Pancreas (tissue), 10 donors: ENCODE results near the gene SERTM1. TPM values are rescaled to one million over a fixed set of nuclear protein-coding genes. Genes with fewer than 3 reads are reported as not detected.

ENCODE experiments used
- ATAC-seq, 4 donors: fragments of 200-7000 bp; cut with Tn5 transposase; one replicate each; pipeline versions ENCODE4 v1.8.0 to v1.9.1; 2020; ENCODE audit warnings: mild to moderate bottlenecking in 4 of 4, moderate library complexity in 4 of 4
- DNase-seq, 6 donors: peaks; one replicate each; pipeline ENCODE4 v3.0.0-alpha.2; 2020
- FAIRE-seq: peaks from 2 replicates; lab custom pipeline; 2012; peaks lifted over from hg19 to GRCh38; lab: Jason Lieb, UNC
- H3K27ac ChIP-seq, 4 donors: fragments of 200-600 bp; sonication (generic); 1 replicate in 3 of 4; 2 replicates in 1 of 4; pipeline versions ENCODE4 v1.5.0 to v1.8.0; 2020
- H3K27me3 ChIP-seq, 4 donors: fragments of 200-600 bp; one replicate each; pipeline ENCODE4 v1.8.0; 2021
- H3K36me3 ChIP-seq, 3 donors: fragments of 200-600 bp; sonication (generic) in 1 of 3; one replicate each; pipeline versions ENCODE4 v1.5.0 to v1.8.0; 2020 to 2021
- H3K4me1 ChIP-seq, 3 donors: fragments of 200-600 bp; one replicate each; pipeline ENCODE4 v1.8.0; 2021
- H3K4me3 ChIP-seq, 4 donors: fragments of 200-600 bp; sonication (generic) in 2 of 4; one replicate each; pipeline versions ENCODE4 v1.5.0 to v1.8.0; 2020 to 2021
- H3K9me3 ChIP-seq, 4 donors: fragments of 200-600 bp; one replicate each; pipeline ENCODE4 v1.8.0; 2021
- WGBS, 2 donors: extraction: QIAGEN DNeasy Blood & Tissue Kit; methylation state at CpG; one replicate each; pipeline ENCODE4 v1.1.7; 2013; 5-methylcytosine and 5-hydroxymethylcytosine counted together
- intact Hi-C, 3 donors: fragments of 100-400 bp; cut with DNase I; formaldehyde crosslinking; loops; one replicate each; pipeline versions ENCODE4 v1.11.1 to v1.14.2; 2022
- polyA plus RNA-seq, 2 donors: library from polyadenylated mRNA; stranded (reverse); fragments of 200-250 nt; gene quantifications; one replicate each; pipeline ENCODE4 v1.2.3, GENCODE V29; 2013
- total RNA-seq, 6 donors: library from RNA; stranded (reverse); fragmentation: NEBNext Ultra II Directional in 4 of 6; extraction: Animal tissue kit (Norgen Biotek cat#: 25700) in 4 of 6; gene quantifications; one replicate each; pipeline versions ENCODE4 v1.2.1 to v1.2.4, GENCODE V29; 2021 to 2023
- TF ChIP-seq, protein P1 (sequence below), 4 donors: fragments of 200-600 bp; sonication (generic) in 3 of 4; IDR thresholded peaks; one replicate each; pipeline versions ENCODE4 v1.5.0 to v1.8.0; 2021; ENCODE audit warnings: antibody characterized with exemption in 4 of 4
- donor health status: healthy with polysubstance abuse.
- donor health status: DM: no; HTN: no; CAD: no; lungs with moderate emphysema.
- donor health status: DM: no; HTN: no; CAD: no.
- donor health status: control.
- donor health status: control.
- donor health status: Bipolar disorder and iron deficiency.
- donor health status: DM: yes; HTN: yes; CAD: no.
- donor health status: DM: no; HTN: no; CAD: no.
- donor health status: DM: no; HTN: no; CAD: no.
- donor health status: DM: yes; HTN: yes; CAD: no.

The SERTM1 gene
- total and polyA plus RNA-seq, 8 donors, result 0.04 to 1.1 (median 0.25) TPM; not detected in 2

DNA sequence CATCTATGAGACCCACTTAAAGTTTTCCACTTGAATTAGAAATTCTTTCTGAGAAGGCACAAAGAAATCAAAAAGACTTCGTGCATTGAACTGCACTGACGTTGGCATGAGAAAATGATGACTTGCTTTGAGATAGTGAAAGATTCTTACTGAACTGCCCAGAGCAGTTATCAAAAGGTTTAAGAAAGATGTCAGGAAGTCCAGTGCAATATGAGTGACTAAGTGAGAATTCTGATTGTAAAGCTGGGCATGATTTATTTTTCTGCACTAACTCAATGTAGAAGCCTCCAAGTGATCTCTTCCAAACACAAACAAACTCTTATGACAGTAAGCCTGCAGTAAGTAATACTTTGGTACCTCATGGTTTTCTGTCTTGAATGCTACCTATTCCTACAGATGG, 52.1 kb downstream of the SERTM1 start:
- Histone ChIP-seq H3K4me3 (no peak overlapping the region), H3K36me3 (no peaks in the 10 kb centered on the region), H3K9me3 (no peaks in the 10 kb centered on the region), H3K4me1 (no peaks in the 10 kb centered on the region), H3K27me3 (no peaks in the 10 kb centered on the region), H3K27ac (no peak overlapping the region)
- TF ChIP-seq, protein P1, sequence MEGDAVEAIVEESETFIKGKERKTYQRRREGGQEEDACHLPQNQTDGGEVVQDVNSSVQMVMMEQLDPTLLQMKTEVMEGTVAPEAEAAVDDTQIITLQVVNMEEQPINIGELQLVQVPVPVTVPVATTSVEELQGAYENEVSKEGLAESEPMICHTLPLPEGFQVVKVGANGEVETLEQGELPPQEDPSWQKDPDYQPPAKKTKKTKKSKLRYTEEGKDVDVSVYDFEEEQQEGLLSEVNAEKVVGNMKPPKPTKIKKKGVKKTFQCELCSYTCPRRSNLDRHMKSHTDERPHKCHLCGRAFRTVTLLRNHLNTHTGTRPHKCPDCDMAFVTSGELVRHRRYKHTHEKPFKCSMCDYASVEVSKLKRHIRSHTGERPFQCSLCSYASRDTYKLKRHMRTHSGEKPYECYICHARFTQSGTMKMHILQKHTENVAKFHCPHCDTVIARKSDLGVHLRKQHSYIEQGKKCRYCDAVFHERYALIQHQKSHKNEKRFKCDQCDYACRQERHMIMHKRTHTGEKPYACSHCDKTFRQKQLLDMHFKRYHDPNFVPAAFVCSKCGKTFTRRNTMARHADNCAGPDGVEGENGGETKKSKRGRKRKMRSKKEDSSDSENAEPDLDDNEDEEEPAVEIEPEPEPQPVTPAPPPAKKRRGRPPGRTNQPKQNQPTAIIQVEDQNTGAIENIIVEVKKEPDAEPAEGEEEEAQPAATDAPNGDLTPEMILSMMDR (IDR thresholded peaks at IDR 0.05), result no peak
- whole genome bisulfite sequencing, 2 donors, result 63 to 82% methylated on average over 2 of the region's 2 CpGs
- intact Hi-C loops, result loop anchor here in 1 of 3 donors (10.0 kb wide), 1 partner anchor 301 kb away; no protein-coding TSS in a partner anchor
- no peak for ATAC-seq
- no peak for DNase-seq
- no peak for FAIRE-seq

DNA sequence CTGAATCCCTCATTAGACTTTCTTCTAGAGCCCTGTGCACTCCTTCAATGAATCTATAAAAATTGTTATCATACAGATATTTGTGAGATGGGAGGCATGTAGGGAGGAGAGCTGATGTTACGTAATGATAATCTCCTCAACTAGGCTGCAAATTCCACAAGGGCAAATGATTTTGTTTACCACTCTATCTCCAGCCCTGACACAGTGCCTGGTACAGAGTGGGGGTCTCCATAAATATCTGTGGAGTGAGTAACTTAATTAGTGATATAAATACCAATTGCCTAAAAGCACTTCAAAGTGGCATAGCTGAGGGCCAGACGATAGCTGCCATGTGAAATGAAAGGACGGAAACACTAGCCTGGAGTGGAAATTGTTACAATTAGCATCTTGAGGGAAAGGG, 54.2 kb downstream of the SERTM1 start:
- H3K4me3 ChIP-seq, result no peak overlapping the region
- no peaks in the 10 kb centered on the region for H3K27me3 ChIP-seq
- FAIRE-seq, result no peak
- H3K36me3 ChIP-seq, result no peaks in the 10 kb centered on the region
- H3K9me3 ChIP-seq, result no peaks in the 10 kb centered on the region
- no peaks in the 10 kb centered on the region for H3K4me1 ChIP-seq
- H3K27ac ChIP-seq, result no peak overlapping the region
- WGBS, 2 donors, result 86 to 94% methylated on average over 3 of the region's 3 CpGs
- intact Hi-C loops, result loop anchor here in 1 of 3 donors (10.0 kb wide), 1 partner anchor 303 kb away; no protein-coding TSS in a partner anchor
- no peak for DNase-seq
- no peak for ATAC-seq
- TF ChIP-seq, protein P1 (IDR thresholded peaks at IDR 0.05), result no peak

DNA sequence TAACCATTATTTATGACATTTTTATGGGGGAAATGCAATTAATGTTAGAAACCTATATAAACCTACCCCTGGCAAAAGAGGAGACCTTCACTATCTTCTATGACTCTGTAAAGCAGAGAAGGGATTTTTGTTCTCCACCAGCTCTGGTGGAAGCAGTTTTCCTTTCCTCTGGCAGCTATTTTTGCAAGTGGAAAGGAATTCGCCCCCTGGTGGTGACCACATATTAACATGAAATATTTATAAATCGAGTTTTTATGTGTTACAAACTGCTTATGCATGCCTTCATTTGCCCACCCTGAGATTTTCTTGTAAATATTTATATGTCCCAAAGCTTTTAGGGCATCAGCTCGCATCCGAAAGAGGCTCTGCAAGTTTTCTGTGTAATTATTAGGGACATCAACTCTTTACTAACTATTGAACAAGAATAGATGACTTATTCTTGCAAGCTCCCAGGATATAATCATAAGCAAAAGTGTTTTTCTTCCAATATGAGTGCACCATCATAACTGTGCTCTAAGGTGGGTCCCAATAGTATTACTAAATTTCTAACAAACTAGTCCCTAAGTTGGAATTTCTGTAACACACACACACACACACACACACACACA, 62.4 kb downstream of the SERTM1 start:
- H3K27ac ChIP-seq, result no peak overlapping the region
- H3K9me3 ChIP-seq, result no peaks in the 10 kb centered on the region
- H3K27me3 ChIP-seq, result no peaks in the 10 kb centered on the region
- no peaks in the 10 kb centered on the region for H3K36me3 ChIP-seq
- peak in 3 of 4 donors; percentile 61 to 72 (median 66) for ATAC-seq
- DNase-seq, result peak in 4 of 6 donors; percentile 17 to 48 (median 24)
- TF ChIP-seq, protein P1 (IDR thresholded peaks at IDR 0.05), result peak; percentile 35 to 73 (median 56)
- FAIRE-seq, result peak; percentile 87
- H3K4me3 ChIP-seq, result no peak overlapping the region
- H3K4me1 ChIP-seq, result no peaks in the 10 kb centered on the region
- 1 to 5% methylated on average over 4 of the region's 4 CpGs for WGBS, 2 donors
- intact Hi-C loops, result loop anchor here in 2 of 3 donors (5.0 to 10.0 kb wide), 3 partner anchors 311 to 749 kb away; no protein-coding TSS in a partner anchor

DNA sequence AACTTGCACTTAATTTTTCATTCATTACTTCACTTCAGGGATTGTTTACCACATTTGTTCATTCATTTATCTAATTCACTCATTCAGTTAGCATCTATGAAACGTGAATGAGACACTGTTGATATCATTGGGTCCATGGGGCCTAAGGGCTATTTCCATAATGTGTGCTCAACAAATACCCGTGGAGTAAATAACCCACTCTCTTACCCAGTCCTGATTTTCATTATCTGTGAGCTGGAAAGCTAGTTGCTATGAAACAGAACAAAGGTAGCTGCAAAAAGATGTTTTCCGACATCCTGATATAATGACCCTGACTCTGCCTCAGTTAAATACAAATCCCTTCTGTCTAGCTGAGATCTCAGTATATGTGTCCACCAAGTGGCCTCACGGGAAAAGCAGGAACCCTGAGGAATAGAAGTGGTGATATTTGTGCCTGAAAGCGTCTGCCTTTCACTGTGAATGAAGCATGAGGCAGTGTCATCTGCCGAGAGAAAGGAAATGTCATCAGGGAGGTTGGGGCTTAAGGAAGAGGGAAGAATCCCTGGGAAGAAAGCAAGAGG, 63.8 kb downstream of the SERTM1 start:
- Histone ChIP-seq H3K4me3 (no peak overlapping the region), H3K27me3 (no peaks in the 10 kb centered on the region), H3K36me3 (no peaks in the 10 kb centered on the region), H3K9me3 (no peaks in the 10 kb centered on the region), H3K4me1 (no peaks in the 10 kb centered on the region), H3K27ac (no peak overlapping the region)
- TF ChIP-seq, protein P1 (IDR thresholded peaks at IDR 0.05), result no peak
- DNase-seq (no peak), FAIRE-seq (no peak), ATAC-seq (no peak)
- WGBS, 2 donors, result 59 to 67% methylated on average over 6 of the region's 6 CpGs
- intact Hi-C loops, result loop anchor here in 2 of 3 donors (5.0 to 10.0 kb wide), 3 partner anchors 313 to 750 kb away; no protein-coding TSS in a partner anchor

DNA sequence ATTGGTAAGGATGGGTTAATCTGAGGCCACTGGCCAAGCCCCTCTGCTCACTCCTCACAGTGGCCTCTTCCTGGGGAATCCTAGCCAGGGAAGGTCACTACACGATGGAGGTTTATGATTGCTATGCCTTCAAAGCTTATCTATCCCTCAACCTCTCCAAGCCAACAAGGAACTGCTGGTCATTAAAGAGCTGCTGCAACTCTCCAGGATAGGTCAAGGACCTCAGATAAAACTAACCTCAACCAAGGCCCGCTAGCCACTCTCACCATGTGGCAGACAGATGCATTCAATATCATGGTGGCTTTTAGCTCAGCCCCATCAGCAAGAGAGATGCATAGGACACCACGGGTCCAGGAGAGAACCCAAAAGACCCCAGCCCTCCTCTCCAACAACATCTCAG, 71.6 kb downstream of the SERTM1 start:
- no peaks in the 10 kb centered on the region for H3K9me3 ChIP-seq
- ATAC-seq (no peak), FAIRE-seq (no peak), DNase-seq (no peak)
- no peak overlapping the region for H3K4me3 ChIP-seq
- intact Hi-C loops, result no loop called here
- TF ChIP-seq, protein P1 (IDR thresholded peaks at IDR 0.05), result no peak
- H3K4me1 ChIP-seq, result no peaks in the 10 kb centered on the region
- no peaks in the 10 kb centered on the region for H3K27me3 ChIP-seq
- no peaks in the 10 kb centered on the region for H3K36me3 ChIP-seq
- no peak overlapping the region for H3K27ac ChIP-seq
- WGBS, 2 donors, result 56 to 70% methylated on average over 3 of the region's 3 CpGs
